GM21526 (cell line): ENCODE data around the gene FBLN1.
"Not testable (repeated sequence)": the region's sequence is repeated elsewhere in the genome, so short reads cannot be mapped to it uniquely, and the experiment has no call there.

ENCODE experiments used
- ATAC-seq: cut with Tn5 transposase; IDR thresholded peaks from one replicate; pipeline ENCODE4 v1.9.1; 2021; ENCODE audit warnings: moderate library complexity; ENCODE audit not compliant: unreplicated experiment, low FRiP score

FBLN1 gene, protein sequence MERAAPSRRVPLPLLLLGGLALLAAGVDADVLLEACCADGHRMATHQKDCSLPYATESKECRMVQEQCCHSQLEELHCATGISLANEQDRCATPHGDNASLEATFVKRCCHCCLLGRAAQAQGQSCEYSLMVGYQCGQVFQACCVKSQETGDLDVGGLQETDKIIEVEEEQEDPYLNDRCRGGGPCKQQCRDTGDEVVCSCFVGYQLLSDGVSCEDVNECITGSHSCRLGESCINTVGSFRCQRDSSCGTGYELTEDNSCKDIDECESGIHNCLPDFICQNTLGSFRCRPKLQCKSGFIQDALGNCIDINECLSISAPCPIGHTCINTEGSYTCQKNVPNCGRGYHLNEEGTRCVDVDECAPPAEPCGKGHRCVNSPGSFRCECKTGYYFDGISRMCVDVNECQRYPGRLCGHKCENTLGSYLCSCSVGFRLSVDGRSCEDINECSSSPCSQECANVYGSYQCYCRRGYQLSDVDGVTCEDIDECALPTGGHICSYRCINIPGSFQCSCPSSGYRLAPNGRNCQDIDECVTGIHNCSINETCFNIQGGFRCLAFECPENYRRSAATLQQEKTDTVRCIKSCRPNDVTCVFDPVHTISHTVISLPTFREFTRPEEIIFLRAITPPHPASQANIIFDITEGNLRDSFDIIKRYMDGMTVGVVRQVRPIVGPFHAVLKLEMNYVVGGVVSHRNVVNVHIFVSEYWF

DNA sequence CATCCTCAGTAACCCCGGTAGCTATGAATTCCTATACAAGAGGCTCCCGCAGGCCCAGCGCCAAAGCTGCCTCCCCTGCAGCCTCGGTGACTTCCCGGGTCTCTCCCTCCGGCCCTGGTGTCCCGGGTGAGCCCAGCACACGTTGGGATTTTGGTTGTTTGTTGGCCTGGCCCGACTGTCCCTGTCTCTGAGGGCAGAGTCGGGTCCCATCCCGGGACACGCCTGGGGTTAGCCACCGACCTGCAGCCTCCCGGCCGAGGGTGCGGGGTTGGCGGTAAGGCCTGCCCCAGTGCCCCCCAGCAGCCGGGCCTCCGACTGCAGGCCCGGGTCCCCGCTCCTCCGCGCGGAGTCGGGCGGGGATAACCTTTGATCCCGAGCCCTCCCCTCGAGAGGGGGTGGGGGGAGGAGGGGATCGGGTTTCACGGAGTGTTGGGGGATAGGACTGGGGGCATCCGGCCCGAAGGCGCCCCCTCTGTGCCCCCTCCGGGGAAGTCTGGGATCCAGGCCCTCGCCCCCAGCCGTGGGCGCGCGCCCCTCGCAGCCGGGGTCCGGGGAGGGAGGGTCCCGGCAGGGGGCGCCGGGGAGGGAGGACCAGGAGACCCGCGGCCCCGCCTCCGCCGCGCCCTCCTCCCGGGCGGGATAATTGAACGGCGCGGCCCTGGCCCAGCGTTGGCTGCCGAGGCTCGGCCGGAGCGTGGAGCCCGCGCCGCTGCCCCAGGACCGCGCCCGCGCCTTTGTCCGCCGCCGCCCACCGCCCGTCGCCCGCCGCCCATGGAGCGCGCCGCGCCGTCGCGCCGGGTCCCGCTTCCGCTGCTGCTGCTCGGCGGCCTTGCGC, at the start of gene FBLN1:
TSS of gene FBLN1 (plus strand) at position 669 of the 835 bp plus-strand sequence. CDS start at position 772, 103 bp downstream.
- ATAC-seq, result no peak

DNA sequence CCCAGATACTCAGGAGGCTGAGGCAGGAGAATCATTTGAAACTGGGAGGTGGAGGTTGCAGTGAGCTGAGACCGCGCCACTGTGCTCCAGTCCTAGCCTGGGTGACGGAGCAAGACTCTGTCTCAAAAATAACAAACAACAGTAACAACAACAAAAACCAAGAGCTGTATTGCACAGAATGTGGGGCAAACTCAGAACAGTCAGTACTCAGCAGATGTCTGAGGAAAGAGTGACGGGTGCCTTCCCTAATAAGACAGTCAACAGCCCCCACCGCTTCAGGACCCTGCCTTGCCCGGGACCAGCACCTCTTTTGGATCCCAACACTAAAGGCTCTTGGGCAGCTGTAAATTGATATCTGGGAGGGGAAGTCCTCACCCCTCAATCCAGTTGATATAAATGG, 48.9 kb upstream of the FBLN1 start:
- no peak for ATAC-seq

DNA sequence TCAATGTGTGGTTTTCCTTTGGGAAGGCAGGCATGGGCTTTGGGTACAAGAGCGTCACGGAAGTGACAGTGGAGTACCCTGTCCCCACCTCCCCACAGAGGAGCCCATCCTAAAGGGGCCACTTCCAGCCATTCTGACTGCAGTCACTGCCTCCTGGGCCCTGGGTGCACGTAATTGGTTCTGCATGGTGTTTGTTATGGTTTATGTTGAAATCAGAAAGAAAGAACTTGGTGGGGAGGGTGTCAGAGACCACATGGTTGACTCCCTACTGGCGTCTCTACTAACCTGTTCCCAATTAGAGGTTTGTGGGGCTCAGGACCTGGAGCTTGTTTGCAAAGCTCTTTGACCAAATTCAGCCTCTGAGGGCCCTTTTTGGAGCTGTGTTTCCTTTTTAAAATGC, 48.4 kb upstream of the FBLN1 start:
- no peak for ATAC-seq

GRCh38 chr22:45455212-45455611, 47.5 kb upstream of the FBLN1 start:
- no peak for ATAC-seq

- ATAC-seq, result no peak
Observed at GRCh38 chr22:45455621-45456020, 47.1 kb upstream of the FBLN1 start.

DNA sequence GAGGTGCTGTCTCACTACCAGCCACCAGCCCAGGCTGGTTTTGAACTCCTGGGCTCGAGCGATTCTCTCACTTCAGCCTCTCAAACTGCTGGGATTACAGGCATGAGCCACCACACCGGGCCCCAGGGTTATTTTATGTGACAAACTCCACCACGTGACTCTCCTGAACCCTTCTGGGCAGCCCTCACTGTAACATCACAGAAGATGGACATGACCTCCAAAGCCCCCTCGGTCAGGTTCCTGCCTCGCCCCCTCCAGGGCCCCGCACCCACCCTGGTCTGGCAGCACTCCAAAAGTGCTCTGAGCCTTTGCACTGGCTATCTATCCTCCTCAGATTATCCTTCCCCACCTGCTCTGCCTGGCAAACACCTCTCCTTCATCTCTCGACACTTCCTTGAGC, 45.9 kb upstream of the FBLN1 start:
- ATAC-seq, result no peak

DNA sequence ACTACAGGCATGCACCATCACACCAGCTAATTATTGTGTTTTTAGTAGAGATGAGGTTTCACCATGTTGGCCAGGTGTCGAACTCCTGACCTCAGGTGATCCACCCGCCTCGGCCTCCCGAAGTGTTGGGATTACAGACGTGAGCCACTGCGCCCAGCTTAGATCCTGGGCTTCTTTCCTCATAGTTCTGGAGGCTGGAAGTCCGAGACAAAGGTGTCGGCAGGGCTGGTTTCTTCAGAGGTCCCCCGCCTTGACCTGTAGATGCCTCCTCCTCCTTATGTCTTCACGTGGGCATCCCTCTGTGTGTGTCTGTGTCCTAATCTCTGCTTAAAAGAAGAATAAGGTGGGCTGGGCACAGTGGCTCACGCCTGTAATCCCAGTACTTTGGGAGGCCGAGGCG, 44.2 kb upstream of the FBLN1 start:
- no peak for ATAC-seq

- no peak for ATAC-seq
Observed at GRCh38 chr22:45459235-45459634, 43.4 kb upstream of the FBLN1 start.

GRCh38 chr22:45460288-45461109, 42.2 kb upstream of the FBLN1 start:
- no peak for ATAC-seq

- ATAC-seq, result no peak
Observed at GRCh38 chr22:45462034-45462655, 40.5 kb upstream of the FBLN1 start.

DNA sequence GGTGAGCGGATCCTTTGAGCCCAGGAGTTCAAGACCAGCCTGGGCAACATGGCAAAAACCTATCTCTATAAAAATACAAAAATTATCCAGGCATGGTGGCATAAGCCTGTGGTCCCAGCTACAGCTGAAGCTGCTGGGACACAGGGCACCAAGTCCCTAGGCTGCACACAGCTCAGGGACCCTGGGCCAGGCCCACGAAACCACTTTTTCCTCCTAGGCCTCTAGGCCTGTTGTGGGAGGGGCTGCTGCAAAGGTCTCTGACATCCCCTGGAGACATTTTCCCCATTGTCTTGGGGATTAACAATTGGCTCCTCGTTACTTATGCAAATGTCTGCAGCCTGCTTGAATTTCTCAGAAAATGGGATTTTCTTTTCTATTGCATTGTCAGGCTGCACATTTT, 39.0 kb upstream of the FBLN1 start:
- not testable (repeated sequence) for ATAC-seq

DNA sequence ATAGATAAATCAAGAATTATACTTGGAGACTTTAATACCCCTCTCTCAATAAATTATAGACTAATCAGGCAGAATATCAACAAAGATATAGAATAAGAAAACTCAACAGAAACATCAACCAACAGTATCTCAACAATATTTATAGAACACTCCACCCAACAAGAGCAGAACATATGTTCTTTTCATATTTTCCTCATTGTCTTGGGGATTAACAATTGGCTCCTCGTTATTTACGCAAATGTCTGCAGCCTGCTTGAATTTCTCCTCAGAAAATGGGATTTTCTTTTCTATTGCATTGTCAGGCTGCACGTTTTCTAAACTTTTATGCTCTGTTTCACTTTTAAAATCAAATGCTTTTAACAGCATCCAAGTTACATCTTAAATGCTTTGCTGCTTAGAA, 37.0 kb upstream of the FBLN1 start:
- ATAC-seq, result no peak

- ATAC-seq, result no peak
Observed at GRCh38 chr22:45468872-45469271, 33.8 kb upstream of the FBLN1 start.

DNA sequence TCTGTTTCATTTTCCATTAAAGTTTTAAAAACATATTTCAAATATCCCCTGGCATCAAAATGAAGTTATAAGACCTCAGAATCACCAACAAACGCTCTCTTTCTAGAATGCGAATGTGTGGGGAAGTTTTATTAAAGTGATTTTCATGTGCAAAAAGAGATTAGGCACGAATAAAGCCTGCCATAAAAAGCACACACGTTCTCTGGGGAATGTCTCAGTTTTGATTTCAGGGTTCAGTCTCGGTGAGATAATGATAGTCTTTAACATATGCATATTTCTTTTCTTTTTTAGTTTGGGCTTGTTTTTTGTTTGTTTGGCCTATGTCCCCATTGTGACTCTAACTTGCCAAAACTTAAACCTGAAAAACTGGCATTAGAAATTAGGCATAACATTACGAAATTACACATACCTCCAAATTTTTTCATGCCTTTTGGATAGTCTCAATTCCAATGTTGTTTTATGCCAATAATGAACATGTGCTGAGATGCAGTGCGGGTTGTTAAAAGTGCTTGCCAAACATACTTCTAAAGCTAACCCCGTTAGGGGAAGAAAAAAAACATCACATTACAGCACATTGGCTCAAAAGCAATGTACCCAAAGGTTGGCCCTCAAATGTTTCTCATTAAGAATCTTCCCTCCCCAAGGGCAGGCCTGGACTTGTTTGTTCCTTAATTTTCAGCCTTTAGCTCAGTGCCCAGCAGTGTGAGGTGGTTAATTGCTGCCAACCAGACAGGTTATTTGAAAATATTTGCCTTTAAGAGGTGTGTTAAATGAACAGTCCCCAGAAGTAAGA, 33.2 kb upstream of the FBLN1 start:
- ATAC-seq, result no peak

- no peak for ATAC-seq
Observed at GRCh38 chr22:45470871-45471270, 31.8 kb upstream of the FBLN1 start.

DNA sequence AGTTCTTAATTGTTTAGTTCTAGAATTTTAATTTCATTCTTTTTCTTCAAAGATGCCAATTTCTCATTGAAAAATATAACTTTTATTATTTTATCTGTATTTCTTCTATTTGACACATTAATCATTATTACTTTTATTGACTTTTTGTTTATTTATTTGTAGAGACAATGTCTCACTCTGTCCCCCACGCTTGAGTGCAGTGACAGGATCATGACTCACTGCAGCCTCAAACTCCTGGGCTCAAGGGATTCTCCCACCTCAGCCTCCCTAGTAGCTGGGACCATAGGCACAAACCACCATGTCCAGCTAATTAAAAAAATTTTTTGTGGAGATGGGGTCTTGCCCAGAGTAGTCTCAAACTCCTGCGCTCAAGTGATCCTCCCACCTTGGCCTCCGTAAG, 30.3 kb upstream of the FBLN1 start:
- ATAC-seq, result no peak

- no peak for ATAC-seq
Observed at GRCh38 chr22:45473626-45474237, 29.0 kb upstream of the FBLN1 start.

- no peak for ATAC-seq
Observed at GRCh38 chr22:45475063-45475747, 27.5 kb upstream of the FBLN1 start.
